COLO668 (cell line): ENCODE results near the gene C1orf105.
"Not testable (repeated sequence)": the region's sequence is repeated elsewhere in the genome, so short reads cannot be mapped to it uniquely, and the experiment has no call there.

Source experiments
- DNase-seq: peaks from one replicate; lab custom pipeline; 2025; ENCODE audit not compliant: unreplicated experiment; lab: John Stamatoyannopoulos, UW

C1orf105 gene

GRCh38 chr1:172485626-172486025 is 65.1 kb downstream of the C1orf105 start:
- no peak for DNase-seq

DNA sequence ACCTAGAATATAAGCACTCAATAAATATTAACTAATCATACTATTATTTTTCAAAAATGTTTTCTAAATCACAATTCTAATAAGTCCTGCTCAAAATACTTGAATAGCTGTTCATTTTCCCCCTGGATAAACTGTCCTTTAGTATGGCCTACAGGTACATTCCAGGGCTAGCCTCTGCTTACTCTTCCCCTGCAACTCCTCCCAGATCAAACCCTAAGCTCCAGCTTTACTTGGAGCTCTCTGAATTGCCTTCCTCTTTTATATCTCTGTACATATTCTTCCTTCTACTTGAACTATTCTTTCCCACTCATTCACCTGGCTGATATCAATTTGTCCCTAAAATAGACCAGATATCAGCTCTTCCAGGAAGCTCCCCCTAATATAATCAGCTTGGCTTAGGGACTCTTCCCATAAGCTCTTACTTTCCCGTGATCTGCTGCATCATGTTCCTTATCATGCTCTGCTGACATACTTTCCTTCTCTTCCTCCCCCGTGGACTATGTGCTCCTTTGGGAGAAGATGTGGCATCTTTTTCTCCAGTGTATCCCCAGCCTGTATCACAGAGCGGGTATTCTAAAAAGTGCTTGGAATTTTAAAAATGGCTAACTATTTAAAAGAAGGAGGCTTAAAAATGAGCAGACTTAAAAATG is 66.4 kb downstream of the C1orf105 start:
- no peak for DNase-seq

GRCh38 chr1:172487550-172487949 is 67.1 kb downstream of the C1orf105 start:
- DNase-seq = no peak

DNA sequence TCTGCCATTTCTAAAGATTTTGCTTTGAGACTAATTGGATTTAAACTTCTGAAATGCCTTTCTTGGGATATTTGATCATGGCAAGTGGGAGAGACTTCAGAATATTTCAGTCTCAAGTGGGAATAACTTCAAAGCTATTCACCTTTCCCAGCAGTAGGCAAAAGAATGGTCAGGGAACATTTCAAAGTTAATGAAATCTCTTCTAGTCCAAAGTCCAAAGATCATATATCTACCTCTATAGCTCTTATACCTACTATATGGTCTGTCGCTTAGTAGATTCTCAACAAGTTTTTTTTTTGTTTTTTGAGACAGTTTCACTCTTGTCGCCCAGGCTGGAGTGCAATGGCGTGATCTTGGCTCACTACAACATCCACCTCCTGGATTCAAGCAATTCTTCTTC is 67.9 kb downstream of the C1orf105 start:
- no peak for DNase-seq

DNA sequence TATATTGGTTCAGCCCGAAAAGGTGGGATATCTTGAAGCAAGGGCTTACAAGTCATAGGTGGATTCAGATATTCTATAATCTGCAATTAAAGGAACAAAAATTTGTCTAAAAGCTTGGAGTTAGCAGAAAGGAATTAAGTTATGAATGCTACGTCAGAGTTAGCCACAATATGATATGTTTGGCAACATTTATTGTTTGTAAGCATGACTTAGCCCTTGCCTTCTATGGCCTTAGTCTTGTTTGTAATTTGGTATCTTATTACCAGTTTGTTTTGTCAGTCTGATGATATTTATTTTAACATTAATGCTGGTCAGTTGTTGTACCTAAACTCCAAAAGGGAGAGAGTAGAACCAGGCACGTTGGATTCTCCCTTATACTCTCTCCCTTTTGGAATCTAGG is 69.4 kb downstream of the C1orf105 start:
- DNase-seq = no peak

DNA sequence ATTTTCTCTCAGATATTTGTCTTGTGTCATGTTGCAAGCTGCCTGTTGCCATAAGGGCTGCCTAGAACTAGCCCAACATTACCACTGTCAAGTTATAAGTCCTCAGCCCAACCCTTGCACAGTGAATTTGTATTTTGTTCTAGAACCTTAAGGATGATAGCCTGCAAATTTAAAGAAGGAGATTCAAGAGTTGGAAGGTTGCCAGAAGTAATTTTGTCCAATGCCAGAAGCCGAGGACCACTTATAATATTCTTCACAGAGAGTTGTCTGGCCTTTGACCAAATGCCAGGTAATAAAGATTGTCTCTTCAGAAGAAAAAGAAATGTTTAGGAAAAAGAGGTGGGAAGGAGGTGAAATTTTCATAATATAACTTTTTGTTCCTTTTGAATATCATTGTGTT is 71.9 kb downstream of the C1orf105 start:
- DNase-seq = no peak

DNA sequence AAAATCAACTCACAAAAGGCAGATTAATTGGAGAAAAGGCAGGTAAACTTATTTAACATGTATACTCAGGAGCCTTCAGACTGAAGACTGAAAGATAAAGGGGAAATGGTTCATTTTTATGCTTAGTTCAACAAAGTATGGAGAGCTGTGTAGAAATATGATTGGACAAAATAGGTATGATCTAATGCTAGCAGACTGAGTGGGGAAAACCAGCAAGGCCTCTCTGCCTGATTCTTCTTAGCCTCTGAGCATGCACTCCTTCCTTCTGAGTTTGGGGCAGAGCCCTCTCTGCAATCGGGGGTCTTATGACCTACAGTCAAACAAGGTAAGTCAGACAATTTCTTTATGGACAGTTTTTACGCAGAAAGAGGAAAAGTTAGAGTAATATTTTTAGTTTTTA is 73.7 kb downstream of the C1orf105 start:
- no peak for DNase-seq

GRCh38 chr1:172496127-172496526 is 75.6 kb downstream of the C1orf105 start:
- not testable (repeated sequence) for DNase-seq

DNA sequence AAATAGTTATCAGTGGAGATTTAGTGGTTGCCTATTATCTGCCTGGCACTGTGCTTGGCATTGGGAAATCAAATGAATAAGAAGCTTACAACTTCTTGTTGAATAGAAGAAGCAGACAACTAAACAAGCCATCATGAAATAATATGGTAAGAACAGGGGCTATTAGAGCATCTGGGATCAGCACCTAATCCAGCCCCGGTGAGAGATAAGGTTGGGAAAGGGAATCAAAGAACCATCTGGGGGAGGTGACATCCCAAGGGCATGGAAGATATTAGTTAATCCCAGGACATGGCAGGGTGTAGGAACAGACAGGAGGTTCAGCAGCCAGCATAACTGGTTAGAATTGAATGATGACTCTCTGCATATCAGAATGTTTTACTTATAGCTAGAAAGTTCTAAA is 76.2 kb downstream of the C1orf105 start:
- DNase-seq = no peak

DNA sequence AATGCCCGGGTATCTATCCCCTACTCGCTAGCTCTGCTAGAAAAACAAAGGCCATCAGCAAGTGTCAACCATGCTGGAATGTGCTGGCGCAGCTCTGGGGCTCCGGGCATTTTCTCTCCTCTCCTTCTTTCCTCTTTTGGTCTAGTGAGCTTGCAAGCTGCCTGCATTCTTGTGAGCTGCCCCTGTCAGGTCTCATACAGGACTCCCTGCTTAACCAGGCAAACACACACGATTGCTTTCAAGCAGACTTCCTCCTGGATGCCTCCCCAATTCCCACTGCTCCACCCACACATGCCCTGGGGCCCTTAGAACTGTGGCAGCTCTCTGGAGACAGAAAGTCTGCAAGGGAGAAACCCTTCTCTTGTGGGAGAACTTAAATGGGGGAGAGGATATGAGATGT is 76.7 kb downstream of the C1orf105 start:
- no peak for DNase-seq

DNA sequence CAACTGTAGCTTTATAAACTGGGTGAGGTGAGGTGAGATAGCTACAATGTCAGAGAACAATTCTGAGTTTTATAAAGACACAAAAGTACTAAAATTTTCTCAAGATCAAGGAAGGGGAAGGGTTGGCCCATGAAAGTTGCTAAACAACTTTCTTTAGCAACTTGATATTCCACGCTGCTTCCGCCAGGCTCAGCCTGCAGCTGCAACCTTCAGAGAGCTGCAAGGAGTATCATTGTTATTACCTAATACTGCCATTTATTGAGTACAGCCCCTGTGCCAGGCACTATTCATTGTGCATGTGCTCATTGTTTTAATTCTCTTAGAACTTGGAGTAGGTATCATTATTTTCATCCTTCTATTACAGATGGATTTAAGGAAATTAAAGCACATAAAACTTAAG is 78.4 kb downstream of the C1orf105 start:
- no peak for DNase-seq

DNA sequence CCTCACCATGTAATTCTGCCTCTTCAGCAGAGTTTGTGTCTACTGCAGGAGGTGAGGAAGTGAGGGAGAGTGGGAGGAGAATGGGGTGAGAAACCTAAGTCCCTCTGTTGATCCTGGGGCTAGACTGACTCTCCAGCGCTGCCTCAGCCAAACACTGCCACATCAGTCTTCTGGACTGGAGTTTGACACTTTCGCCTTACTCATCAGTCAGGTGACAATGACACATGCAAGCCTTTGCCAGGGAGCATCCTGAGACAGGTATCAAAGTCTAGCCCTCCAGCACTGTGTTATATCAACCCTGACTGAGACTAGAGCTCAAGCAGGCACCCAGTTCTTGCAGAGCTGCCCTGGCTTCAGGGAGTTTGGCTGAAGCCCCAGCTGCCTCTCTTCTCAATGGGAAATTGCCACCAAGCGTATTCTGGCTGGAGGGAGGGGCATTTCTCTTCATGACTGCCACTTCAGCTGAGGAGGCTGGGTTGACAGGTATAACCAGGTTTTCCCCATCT is 79.2 kb downstream of the C1orf105 start:
- DNase-seq = peak; percentile 26

DNA sequence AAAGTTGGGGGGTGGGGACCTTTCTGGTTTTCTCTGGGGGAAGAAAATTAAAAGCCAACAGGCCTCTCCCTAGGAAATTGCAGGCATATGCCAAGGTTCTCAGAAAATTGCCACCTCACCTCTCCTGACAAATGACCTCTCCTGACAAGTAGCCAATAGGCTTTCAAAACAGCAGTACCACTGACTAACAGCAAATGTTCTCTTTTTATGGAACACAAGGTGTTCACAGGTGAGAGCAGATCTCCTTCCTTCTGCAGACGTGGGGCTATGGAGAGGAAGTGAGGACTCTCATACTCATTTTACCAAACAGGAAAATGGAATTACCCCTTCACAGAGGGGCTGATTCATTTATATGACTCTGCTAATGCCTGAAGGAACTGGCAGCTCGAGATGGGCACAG is 79.7 kb downstream of the C1orf105 start:
- DNase-seq = no peak

- DNase-seq = no peak
Observed at GRCh38 chr1:172507741-172508140, 87.3 kb downstream of the C1orf105 start.

DNA sequence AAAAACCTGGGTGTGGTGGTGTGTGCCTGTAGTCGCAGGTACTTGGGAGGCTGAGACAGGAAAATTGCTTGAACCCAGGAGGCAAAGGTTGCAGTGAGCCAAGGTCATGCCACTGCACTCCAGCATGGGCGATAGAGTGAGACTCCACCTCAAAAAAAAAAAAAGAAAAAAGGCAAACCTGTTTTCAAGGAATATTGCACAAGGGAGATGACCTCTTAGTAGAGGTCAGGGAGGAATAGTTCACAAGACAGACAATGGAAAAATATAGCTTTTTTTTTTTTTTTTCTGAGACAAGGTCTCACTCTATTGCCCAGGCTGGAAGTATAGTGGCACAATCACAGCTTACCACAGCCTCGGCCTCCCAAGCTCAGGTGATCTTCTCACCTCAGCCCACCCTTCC is 90.0 kb downstream of the C1orf105 start:
- DNase-seq = no peak

- no peak for DNase-seq
Observed at GRCh38 chr1:172512591-172512990, 92.1 kb downstream of the C1orf105 start.

DNA sequence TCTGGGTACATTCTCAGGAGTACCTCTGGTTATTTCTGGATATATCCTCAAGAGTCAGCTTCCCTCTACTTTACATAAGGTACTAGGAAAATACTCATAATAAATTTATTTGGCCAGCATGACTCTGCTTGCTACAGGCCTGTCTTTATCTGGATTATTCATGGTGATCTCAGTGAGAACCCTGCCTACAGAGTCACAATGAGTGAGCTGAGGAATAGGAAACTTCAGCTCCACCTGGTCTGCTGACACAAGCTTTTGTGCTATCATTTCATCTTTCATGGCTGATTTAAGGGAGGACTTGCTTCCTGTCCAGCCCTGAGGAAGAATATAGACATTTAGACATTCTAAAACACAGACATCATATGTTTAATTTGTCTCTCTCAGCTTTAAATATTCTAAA is 93.0 kb downstream of the C1orf105 start:
- DNase-seq = no peak

DNA sequence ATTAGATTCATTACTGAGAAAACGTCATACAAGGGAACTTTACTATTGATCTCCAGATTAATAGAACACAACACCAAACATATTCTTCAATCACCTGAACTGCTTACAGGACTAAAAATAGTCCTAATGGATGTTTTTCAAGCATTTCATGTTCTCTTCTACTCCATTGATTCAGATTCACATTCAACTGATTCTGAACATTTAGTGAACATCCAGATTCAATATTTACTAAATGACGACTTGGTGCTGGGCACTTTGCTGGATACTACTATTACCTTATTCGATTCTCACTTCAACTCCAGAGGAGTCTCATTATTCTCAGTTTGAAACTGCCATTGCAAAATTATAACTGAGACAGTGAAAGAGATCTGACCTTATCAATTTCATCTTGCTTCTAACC is 93.6 kb downstream of the C1orf105 start:
- no peak for DNase-seq

DNA sequence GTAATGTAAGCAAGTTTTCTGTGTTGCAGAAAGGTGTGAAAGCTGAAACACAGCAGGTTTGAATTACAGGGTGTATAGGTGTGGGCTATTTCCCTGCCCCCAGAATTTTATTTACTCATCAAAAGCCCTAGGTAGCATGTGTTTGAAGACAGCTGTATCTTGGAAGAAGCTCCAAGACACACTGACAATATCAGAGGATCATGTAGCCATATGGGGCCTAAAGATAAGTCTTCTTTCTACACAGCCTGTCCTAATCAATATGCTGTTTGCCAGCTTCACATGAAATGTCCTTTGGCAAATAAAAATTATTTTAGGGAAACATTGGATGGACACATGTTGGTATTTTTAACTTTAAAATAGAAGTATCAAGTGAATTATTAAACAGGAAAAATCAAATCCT is 95.0 kb downstream of the C1orf105 start:
- no peak for DNase-seq

GRCh38 chr1:172515927-172516326 is 95.4 kb downstream of the C1orf105 start:
- DNase-seq = no peak

DNA sequence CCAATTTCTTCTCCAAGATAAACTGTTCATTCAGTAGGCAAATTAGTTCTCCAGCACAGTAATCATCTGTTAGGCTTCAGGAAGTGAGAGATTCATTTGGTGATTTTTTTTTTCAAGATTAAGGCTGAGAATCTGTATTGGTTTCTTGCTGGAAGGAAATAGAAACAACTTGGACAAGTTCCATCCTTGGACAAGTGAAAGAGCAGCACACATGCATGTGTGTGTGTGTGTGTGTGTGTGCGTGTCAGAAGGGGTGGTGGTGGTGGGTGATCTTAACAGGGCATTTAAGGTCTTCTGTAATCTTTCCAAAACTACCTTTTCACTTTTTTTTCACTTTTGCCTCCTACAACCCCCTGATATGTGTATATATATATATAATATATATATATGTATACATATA is 96.6 kb downstream of the C1orf105 start:
- no peak for DNase-seq

GRCh38 chr1:172517545-172517944 is 97.1 kb downstream of the C1orf105 start:
- DNase-seq = no peak
